SK-N-SH treated with all-trans-retinoic acid at 6 μM for 48 hours (cell line): ENCODE measurements around the gene ANGPTL3.

Experiments used
- ATAC-seq: fragments of 200-7000 bp; cut with Tn5 transposase; 3 replicates; pipeline ENCODE4 v1.9.1; 2020; ENCODE audit warnings: mild to moderate bottlenecking, moderate library complexity
- ARNTL ChIP-seq: fragments of 450-650 bp; formaldehyde crosslinking; IDR thresholded peaks from 2 replicates; pipeline ENCODE4 v1.5.0; 2020; ENCODE audit warnings: low read depth, mild to moderate bottlenecking, moderate library complexity, borderline replicate concordance
- BACH2 ChIP-seq: fragments of 250-450 bp; sonication (Bioruptor Pico); IDR thresholded peaks from 2 replicates; pipeline ENCODE4 v1.9.0; 2021; ENCODE audit warnings: mild to moderate bottlenecking, borderline replicate concordance
- CSDC2 ChIP-seq: fragments of 250-450 bp; sonication (Bioruptor Pico); IDR thresholded peaks from 2 replicates; pipeline ENCODE4 v1.5.0; 2020; ENCODE audit warnings: mild to moderate bottlenecking, moderate library complexity
- CSRNP3 ChIP-seq: fragments of 250-450 bp; sonication (Bioruptor Pico); IDR thresholded peaks from 2 replicates; pipeline ENCODE4 v1.5.1; 2021; ENCODE audit warnings: mild to moderate bottlenecking, moderate library complexity
- ESRRG ChIP-seq: fragments of 250-450 bp; sonication (Bioruptor Pico); IDR thresholded peaks from 2 replicates; pipeline ENCODE4 v1.6.1; 2021; ENCODE audit warnings: mild to moderate bottlenecking
- GLIS3 ChIP-seq: fragments of 250-450 bp; sonication (Bioruptor Pico); IDR thresholded peaks from 2 replicates; pipeline ENCODE4 v1.5.0; 2020; ENCODE audit warnings: mild to moderate bottlenecking, moderate library complexity
- ISL1 ChIP-seq: fragments of 250-450 bp; sonication (Bioruptor Pico); IDR thresholded peaks from 2 replicates; pipeline ENCODE4 v2.1.2; 2022; ENCODE audit warnings: mild to moderate bottlenecking, moderate library complexity
- OSR1 ChIP-seq: fragments of 250-450 bp; sonication (Bioruptor Pico); IDR thresholded peaks from 2 replicates; pipeline ENCODE4 v1.8.0; 2022; ENCODE audit warnings: moderate library complexity, mild to moderate bottlenecking, inconsistent platforms
- PATZ1 ChIP-seq: fragments of 250-450 bp; sonication (Bioruptor Pico); IDR thresholded peaks from 2 replicates; pipeline ENCODE4 v1.8.0; 2020; ENCODE audit warnings: mild to moderate bottlenecking, moderate library complexity, borderline replicate concordance
- PPARA ChIP-seq: fragments of 250-450 bp; sonication (Bioruptor Pico); IDR thresholded peaks from 2 replicates; pipeline ENCODE4 v1.5.0; 2020; ENCODE audit warnings: mild to moderate bottlenecking, borderline replicate concordance
- RARB ChIP-seq: fragments of 250-450 bp; sonication (Bioruptor Pico); IDR thresholded peaks from 2 replicates; pipeline ENCODE4 v1.8.0; 2021; ENCODE audit warnings: mild to moderate bottlenecking, moderate library complexity
- SNAI2 ChIP-seq: fragments of 250-450 bp; sonication (Bioruptor Pico); IDR thresholded peaks from 2 replicates; pipeline ENCODE4 v1.5.0; 2020; ENCODE audit warnings: mild to moderate bottlenecking, moderate library complexity
- TCF4 ChIP-seq: fragments of 250-450 bp; sonication (Bioruptor Pico); IDR thresholded peaks from 2 replicates; pipeline ENCODE4 v1.8.0; 2021; ENCODE audit warnings: mild to moderate bottlenecking, moderate library complexity, borderline replicate concordance
- TOX ChIP-seq: fragments of 250-450 bp; sonication (Bioruptor Pico); IDR thresholded peaks from 2 replicates; pipeline ENCODE4 v1.8.0; 2021; ENCODE audit warnings: mild to moderate bottlenecking, moderate library complexity, borderline replicate concordance
- ZC3H10 ChIP-seq: fragments of 250-450 bp; sonication (Bioruptor Pico); IDR thresholded peaks from 2 replicates; pipeline ENCODE4 v1.5.1; 2021; ENCODE audit warnings: mild to moderate bottlenecking, moderate library complexity
- ZFP3 ChIP-seq: fragments of 250-450 bp; sonication (Bioruptor Pico); IDR thresholded peaks from 2 replicates; pipeline ENCODE4 v1.5.0; 2020; ENCODE audit warnings: mild to moderate bottlenecking, moderate library complexity
- ZFP30 ChIP-seq: fragments of 450-650 bp; formaldehyde crosslinking; IDR thresholded peaks from 2 replicates; pipeline ENCODE4 v1.5.0; 2022; ENCODE audit warnings: mild to moderate bottlenecking, moderate library complexity
- ZNF565 ChIP-seq: fragments of 450-650 bp; formaldehyde crosslinking; conservative IDR thresholded peaks from 2 replicates; pipeline ENCODE4 v1.5.0; 2020; ENCODE audit warnings: low read depth, mild to moderate bottlenecking, moderate library complexity
- ZNF70 ChIP-seq: fragments of 450-650 bp; formaldehyde crosslinking; IDR thresholded peaks from 2 replicates; pipeline ENCODE4 v1.5.0; 2020; ENCODE audit warnings: mild to moderate bottlenecking, moderate library complexity
- ZNF8 ChIP-seq: fragments of 450-650 bp; formaldehyde crosslinking; IDR thresholded peaks from 2 replicates; pipeline ENCODE4 v1.5.0; 2020; ENCODE audit warnings: mild to moderate bottlenecking, moderate library complexity
- TF ChIP-seq, protein P1 (sequence below): fragments of 250-450 bp; sonication (Bioruptor Pico); IDR thresholded peaks from 2 replicates; pipeline ENCODE4 v1.8.0; 2021; ENCODE audit warnings: low read depth, mild to moderate bottlenecking, moderate library complexity, borderline replicate concordance
- TF ChIP-seq, protein P2 (sequence below): fragments of 250-450 bp; sonication (Bioruptor Pico); IDR thresholded peaks from 2 replicates; pipeline ENCODE4 v1.5.1; 2020; ENCODE audit warnings: low read depth, mild to moderate bottlenecking, moderate library complexity

Gene ANGPTL3

GRCh38 chr1:62628506-62628905, 31.2 kb downstream of the ANGPTL3 start:
- ATAC-seq, result no peak
- TF ChIP-seq ZNF565 (no peak), ZFP3 (no peak), ISL1 (CRISPR knock-in tag) (no peak), SNAI2 (CRISPR knock-in tag) (no peak), ZC3H10 (CRISPR knock-in tag) (no peak), RARB (CRISPR knock-in tag) (no peak), ZNF8 (CRISPR knock-in tag) (no peak), PATZ1 (no peak), GLIS3 (CRISPR knock-in tag) (no peak)

DNA sequence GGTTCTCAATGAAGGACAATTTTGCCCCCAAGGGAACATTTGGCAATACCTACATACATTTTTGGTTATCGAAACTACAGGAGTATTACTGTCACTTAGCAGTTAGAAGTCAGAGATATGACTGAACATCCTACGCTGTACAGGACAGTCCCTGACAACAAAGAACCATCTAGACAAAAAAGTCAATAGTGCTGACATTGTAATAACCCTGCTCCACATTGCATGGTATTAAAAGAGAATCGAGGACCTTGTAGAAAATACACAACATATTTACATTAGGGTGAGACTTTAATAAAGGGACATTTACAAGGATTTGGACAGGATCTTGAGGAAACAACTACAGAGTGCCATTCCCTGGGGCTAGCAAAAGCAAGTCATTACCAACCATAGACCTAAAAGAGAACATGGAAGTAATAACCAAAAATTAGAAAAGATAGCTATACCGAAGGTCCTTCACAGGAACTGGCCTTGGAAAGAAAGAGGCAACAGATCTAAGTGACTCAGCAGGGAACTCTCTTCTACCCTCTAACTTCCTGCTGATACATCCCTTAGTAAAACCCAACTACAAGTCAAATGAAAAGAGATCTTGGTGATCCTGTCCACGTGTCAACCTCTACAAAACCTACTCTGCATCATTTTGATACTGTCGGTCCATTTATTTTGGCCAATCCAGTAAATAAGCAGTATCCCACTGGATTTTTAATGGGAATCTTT, 40.2 kb downstream of the ANGPTL3 start:
- TF ChIP-seq ZC3H10 (CRISPR knock-in tag) (no peak), BACH2 (no peak), ARNTL (CRISPR knock-in tag) (no peak), ESRRG (CRISPR knock-in tag) (no peak)
- ATAC-seq, result no peak

DNA sequence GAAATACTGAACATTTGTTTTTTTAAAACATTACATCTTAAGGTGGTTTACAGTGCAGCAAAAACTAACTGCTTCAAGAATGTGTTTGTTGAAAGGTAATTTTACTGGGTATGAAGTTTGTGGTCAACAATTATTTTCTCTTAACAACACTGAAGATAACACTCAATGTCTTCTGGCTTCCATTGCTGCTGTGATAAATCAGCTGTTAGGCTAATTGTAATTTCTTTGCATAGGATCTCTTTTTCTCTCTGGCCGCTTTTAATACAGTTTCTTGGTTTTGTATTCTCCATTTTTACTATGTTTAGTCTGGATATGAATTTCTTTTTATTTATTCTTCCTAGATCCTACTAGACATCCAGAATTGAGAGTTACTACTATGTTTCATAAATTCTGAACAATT, 46.0 kb downstream of the ANGPTL3 start:
- no peak for ATAC-seq
- TF ChIP-seq RARB (CRISPR knock-in tag) (no peak), ZFP30 (CRISPR knock-in tag) (peak; percentile 86), ZNF565 (no peak)

- ATAC-seq, result no peak
- TF ChIP-seq ARNTL (CRISPR knock-in tag), result no peak
- no peak for TF ChIP-seq GLIS3 (CRISPR knock-in tag)
- no peak for TF ChIP-seq TOX
- no peak for TF ChIP-seq PPARA
- TF ChIP-seq, protein P1, sequence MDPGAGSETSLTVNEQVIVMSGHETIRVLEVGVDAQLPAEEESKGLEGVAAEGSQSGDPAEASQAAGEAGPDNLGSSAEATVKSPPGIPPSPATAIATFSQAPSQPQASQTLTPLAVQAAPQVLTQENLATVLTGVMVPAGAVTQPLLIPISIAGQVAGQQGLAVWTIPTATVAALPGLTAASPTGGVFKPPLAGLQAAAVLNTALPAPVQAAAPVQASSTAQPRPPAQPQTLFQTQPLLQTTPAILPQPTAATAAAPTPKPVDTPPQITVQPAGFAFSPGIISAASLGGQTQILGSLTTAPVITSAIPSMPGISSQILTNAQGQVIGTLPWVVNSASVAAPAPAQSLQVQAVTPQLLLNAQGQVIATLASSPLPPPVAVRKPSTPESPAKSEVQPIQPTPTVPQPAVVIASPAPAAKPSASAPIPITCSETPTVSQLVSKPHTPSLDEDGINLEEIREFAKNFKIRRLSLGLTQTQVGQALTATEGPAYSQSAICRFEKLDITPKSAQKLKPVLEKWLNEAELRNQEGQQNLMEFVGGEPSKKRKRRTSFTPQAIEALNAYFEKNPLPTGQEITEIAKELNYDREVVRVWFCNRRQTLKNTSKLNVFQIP, result no peak
- no peak for TF ChIP-seq ZNF8 (CRISPR knock-in tag)
- TF ChIP-seq ZFP3, result no peak
- TF ChIP-seq CSRNP3, result no peak
- TF ChIP-seq RARB (CRISPR knock-in tag), result no peak
- no peak for TF ChIP-seq ESRRG (CRISPR knock-in tag)
- TF ChIP-seq TCF4, result no peak
- TF ChIP-seq ZFP30 (CRISPR knock-in tag), result no peak
- TF ChIP-seq, protein P2, sequence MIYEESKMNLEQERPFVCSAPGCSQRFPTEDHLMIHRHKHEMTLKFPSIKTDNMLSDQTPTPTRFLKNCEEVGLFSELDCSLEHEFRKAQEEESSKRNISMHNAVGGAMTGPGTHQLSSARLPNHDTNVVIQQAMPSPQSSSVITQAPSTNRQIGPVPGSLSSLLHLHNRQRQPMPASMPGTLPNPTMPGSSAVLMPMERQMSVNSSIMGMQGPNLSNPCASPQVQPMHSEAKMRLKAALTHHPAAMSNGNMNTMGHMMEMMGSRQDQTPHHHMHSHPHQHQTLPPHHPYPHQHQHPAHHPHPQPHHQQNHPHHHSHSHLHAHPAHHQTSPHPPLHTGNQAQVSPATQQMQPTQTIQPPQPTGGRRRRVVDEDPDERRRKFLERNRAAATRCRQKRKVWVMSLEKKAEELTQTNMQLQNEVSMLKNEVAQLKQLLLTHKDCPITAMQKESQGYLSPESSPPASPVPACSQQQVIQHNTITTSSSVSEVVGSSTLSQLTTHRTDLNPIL (CRISPR knock-in tag), result no peak
- TF ChIP-seq SNAI2 (CRISPR knock-in tag), result no peak
Observed at GRCh38 chr1:62652387-62652786, 55.1 kb downstream of the ANGPTL3 start.

GRCh38 chr1:62654744-62655143, 57.4 kb downstream of the ANGPTL3 start:
- TF ChIP-seq PATZ1 (no peak), OSR1 (CRISPR knock-in tag) (no peak), ZFP3 (no peak), CSDC2 (CRISPR knock-in tag) (no peak), TCF4 (no peak), ZFP30 (CRISPR knock-in tag) (no peak), ESRRG (CRISPR knock-in tag) (no peak), SNAI2 (CRISPR knock-in tag) (no peak), ZNF70 (CRISPR knock-in tag) (no peak), ZC3H10 (CRISPR knock-in tag) (no peak), ZNF8 (CRISPR knock-in tag) (no peak), CSRNP3 (no peak)
- TF ChIP-seq, protein P2 (CRISPR knock-in tag), result no peak
- ATAC-seq, result no peak
